Measurements from ENCODE around the gene NMNAT2. TPM values are rescaled to one million over a fixed set of nuclear protein-coding genes. Genes with fewer than 3 reads are reported as not detected.
A peak's percentile ranks its signal among the peaks of the same experiment; 100 is the strongest.

The NMNAT2 gene
- total RNA-seq, 4 donors from 2014 or later: 0.10 to 0.29 (median 0.26) TPM; not detected in 1

DNA sequence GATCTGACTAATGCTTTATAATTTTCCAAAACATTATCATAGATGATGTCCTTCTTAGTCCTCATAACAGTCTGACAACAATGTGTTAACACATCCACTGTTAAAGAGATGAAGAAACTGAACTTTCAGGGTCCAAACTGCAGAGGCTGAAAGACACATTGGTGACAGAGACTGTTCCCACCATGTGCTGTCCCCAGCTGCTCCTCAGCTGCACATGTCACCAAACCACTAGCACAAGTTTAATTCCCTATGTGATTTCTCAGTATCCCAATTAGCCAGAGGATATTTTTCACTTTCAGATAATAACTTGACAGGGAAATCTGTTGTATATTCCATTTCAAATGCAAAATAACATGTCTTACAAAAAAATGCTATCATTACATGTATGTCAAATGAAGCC is 207.5 kb downstream of the NMNAT2 start:
- Histone ChIP-seq H3K36me3 (no peaks in the 10 kb centered on the region), H3K27me3 (no peaks in the 10 kb centered on the region), H3K9me3 (no peaks in the 10 kb centered on the region), H3K4me1 (no peaks in the 10 kb centered on the region), H3K27ac (no peak overlapping the region), H3K4me3 (no peak overlapping the region)
- in situ Hi-C loops (cut with MboI; ENCODE audit: low sequenced_read_pairs in 4 of 4) (no loop called here), intact Hi-C loops (cut with DNase I; ENCODE audit: low total_unique reads) (no loop called here)
- DNase-seq: no peak
- TF ChIP-seq, protein P1, sequence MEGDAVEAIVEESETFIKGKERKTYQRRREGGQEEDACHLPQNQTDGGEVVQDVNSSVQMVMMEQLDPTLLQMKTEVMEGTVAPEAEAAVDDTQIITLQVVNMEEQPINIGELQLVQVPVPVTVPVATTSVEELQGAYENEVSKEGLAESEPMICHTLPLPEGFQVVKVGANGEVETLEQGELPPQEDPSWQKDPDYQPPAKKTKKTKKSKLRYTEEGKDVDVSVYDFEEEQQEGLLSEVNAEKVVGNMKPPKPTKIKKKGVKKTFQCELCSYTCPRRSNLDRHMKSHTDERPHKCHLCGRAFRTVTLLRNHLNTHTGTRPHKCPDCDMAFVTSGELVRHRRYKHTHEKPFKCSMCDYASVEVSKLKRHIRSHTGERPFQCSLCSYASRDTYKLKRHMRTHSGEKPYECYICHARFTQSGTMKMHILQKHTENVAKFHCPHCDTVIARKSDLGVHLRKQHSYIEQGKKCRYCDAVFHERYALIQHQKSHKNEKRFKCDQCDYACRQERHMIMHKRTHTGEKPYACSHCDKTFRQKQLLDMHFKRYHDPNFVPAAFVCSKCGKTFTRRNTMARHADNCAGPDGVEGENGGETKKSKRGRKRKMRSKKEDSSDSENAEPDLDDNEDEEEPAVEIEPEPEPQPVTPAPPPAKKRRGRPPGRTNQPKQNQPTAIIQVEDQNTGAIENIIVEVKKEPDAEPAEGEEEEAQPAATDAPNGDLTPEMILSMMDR (IDR thresholded peaks at IDR 0.05 in 4 of 5, conservative IDR thresholded peaks at IDR 0.05 in 1 of 5): no peak
- no peak for TF ChIP-seq POLR2A (IDR thresholded peaks at IDR 0.05)
- no peak for ATAC-seq

DNA sequence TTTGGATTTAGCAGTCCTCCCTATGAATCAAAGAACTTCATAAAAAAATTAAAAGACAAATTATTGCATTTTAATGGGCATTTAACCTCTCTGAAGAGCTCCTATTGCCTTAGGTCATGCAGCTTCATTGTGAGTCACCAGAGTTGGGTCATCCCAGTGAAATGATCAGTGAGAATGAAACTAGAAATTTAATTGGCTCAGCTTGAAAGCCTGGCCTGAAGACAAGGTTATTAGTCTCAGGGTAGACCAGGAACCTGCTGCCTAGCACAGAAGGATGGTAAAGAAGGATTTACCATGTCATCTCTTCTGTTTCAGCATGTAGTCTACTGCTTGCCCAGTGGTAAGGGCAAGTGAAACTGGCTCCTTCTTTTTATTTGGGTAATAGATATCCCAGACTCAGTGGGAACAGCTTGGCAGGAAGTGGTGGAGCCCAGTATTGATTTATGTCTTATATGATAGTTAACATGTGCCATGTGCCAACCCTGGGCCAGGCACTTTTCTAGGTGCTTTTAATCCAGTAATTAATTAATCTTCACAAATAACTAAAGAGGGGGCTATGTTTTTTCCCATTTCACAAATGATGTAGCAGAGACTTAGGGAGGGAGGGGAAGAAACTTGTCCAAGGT is 208.5 kb downstream of the NMNAT2 start:
- TF ChIP-seq, protein P1 (IDR thresholded peaks at IDR 0.05 in 4 of 5, conservative IDR thresholded peaks at IDR 0.05 in 1 of 5): no peak
- TF ChIP-seq POLR2A (IDR thresholded peaks at IDR 0.05): no peak
- ATAC-seq: peak; percentile 52 to 62
- Histone ChIP-seq H3K27me3 (no peaks in the 10 kb centered on the region), H3K9me3 (no peaks in the 10 kb centered on the region), H3K36me3 (no peaks in the 10 kb centered on the region), H3K27ac (no peak overlapping the region), H3K4me1 (no peaks in the 10 kb centered on the region), H3K4me3 (no peak overlapping the region)
- intact Hi-C loops (cut with DNase I; ENCODE audit: low total_unique reads): no loop called here
- in situ Hi-C loops (cut with MboI; ENCODE audit: low sequenced_read_pairs in 4 of 4): no loop called here
- DNase-seq: no peak

DNA sequence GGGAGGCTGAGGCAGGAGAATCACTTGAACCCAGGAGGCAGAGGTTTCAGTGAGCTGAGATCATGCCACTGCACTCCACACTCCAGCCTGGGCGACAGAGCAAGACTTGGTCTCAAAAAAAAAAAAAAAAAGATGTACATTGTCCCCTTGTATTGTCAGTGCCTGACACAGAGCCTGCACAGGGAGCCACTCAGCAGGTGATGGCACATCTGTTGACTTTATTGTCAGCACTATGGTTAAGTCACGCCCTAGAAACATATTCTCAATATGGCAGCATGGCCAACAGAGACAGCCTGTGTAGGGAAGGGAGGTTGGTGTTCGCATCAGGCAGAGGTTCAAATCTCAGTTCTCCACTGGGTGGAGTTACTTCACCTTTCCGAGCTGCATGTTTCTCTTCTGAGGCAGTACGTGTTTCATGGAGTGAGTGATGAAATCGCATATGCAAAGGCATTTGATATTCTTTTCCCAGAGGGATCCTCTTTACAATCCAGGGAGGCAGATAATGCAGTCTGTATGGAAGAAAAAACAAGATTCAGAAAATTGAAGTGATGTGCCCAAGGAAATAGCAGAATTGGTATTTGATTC is 211.6 kb downstream of the NMNAT2 start:
- TF ChIP-seq POLR2A (IDR thresholded peaks at IDR 0.05): no peak
- TF ChIP-seq, protein P1 (IDR thresholded peaks at IDR 0.05 in 4 of 5, conservative IDR thresholded peaks at IDR 0.05 in 1 of 5): no peak
- ATAC-seq (no peak), DNase-seq (no peak)
- in situ Hi-C loops (cut with MboI; ENCODE audit: low sequenced_read_pairs in 4 of 4): no loop called here
- intact Hi-C loops (cut with DNase I; ENCODE audit: low total_unique reads): no loop called here
- H3K36me3 ChIP-seq: no peaks in the 10 kb centered on the region
- no peaks in the 10 kb centered on the region for H3K27me3 ChIP-seq
- no peak overlapping the region for H3K4me3 ChIP-seq
- no peaks in the 10 kb centered on the region for H3K9me3 ChIP-seq
- H3K4me1 ChIP-seq: no peaks in the 10 kb centered on the region
- H3K27ac ChIP-seq: no peak overlapping the region

DNA sequence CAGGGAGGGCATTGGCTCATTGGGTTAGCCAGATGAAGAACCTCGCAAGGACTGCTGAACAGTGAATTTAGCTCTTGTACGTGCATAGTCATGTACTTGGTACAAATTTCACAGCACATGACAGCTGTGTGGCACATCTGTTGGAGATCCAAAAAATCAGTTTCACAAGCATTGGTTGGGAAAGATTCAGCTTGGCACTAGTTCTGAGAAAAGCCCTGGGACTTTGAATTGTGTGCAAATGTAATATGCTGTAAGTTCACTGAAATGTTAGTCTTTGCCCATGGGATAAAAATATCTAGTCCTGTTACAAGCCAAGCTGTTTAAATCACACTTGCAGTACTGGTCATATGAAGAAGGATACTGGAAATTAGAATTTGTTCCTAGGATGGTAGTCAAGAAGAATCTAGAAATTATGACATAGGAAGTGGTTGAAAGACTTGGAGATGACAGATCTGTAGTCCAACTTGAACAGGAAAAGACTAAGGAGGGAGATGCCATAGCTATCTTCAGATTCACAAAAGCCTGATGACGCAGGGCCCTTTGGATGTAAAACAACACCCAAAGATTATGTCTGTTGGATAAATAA is 212.9 kb downstream of the NMNAT2 start:
- no peaks in the 10 kb centered on the region for H3K9me3 ChIP-seq
- H3K27me3 ChIP-seq: no peaks in the 10 kb centered on the region
- H3K36me3 ChIP-seq: no peaks in the 10 kb centered on the region
- intact Hi-C loops (cut with DNase I; ENCODE audit: low total_unique reads) (no loop called here), in situ Hi-C loops (cut with MboI; ENCODE audit: low sequenced_read_pairs in 4 of 4) (no loop called here)
- H3K27ac ChIP-seq: peak overlapping the region in 2 of 4 donors; percentile 25 to 26
- no peaks in the 10 kb centered on the region for H3K4me1 ChIP-seq
- H3K4me3 ChIP-seq: no peak overlapping the region
- ATAC-seq (peak; percentile 85 to 86), DNase-seq (peak; percentile 23 to 51)
- TF ChIP-seq, protein P1 (IDR thresholded peaks at IDR 0.05 in 4 of 5, conservative IDR thresholded peaks at IDR 0.05 in 1 of 5): no peak
- TF ChIP-seq POLR2A (IDR thresholded peaks at IDR 0.05): no peak
